A549 (cell line): ENCODE data around the gene CFAP410. TPM values are rescaled to one million over a fixed set of nuclear protein-coding genes. Genes with fewer than 3 reads are reported as not detected.

Source experiments
- ATAC-seq, 2 experiments: fragments of 200-7000 bp in 1 of 2; fragments of >200 bp in 1 of 2; cut with Nextera tagmentation in 1 of 2; cut with Tn5 transposase in 1 of 2; 3 replicates each; pipeline versions ENCODE4 v1.8.0 to v1.9.1; 2018 to 2020; ENCODE audit warnings: mild to moderate bottlenecking in 1 of 2, moderate library complexity in 1 of 2
- CTCF ChIA-PET: fragments of 300-600 bp; sonication (Branson Sonifier 250); formaldehyde crosslinking; extraction: SDS; loops from one replicate; lab custom pipeline; 2021; ENCODE audit warnings: antibody characterized with exemption, inconsistent platforms; lab: Yijun Ruan, JAX
- POLR2A ChIA-PET: fragments of 350-600 bp; formaldehyde crosslinking; extraction: SDS; loops from one replicate; lab custom pipeline; 2021; ENCODE audit warnings: antibody characterized with exemption, inconsistent platforms; lab: Yijun Ruan, JAX
- DNase-seq, 2 experiments: peaks; one replicate each; pipeline versions ENCODE4 v3.0.0 to v3.0.0-alpha.2; 2011 to 2016; ENCODE audit warnings: low read depth in 1 of 2, low spot score in 1 of 2
- FAIRE-seq: peaks from 2 replicates; lab custom pipeline; 2011; peaks lifted over from hg19 to GRCh38; lab: Jason Lieb, UNC
- H3K27ac ChIP-seq, 2 experiments: fragments of >200 bp; sonication (Bioruptor Twin); formaldehyde crosslinking; 3 replicates each; pipeline ENCODE4 v1.5.1; 2016 to 2017
- H3K4me1 ChIP-seq: fragments of >200 bp; sonication (Bioruptor Twin); formaldehyde crosslinking; 3 replicates; pipeline ENCODE4 v1.6.1; 2016
- H3K4me2 ChIP-seq: fragments of >200 bp; sonication (Bioruptor Twin); formaldehyde crosslinking; 3 replicates; pipeline ENCODE4 v1.6.1; 2016
- H3K4me3 ChIP-seq: fragments of >200 bp; sonication (Bioruptor Twin); formaldehyde crosslinking; 3 replicates; pipeline ENCODE4 v1.5.1; 2016
- H3K9me3 ChIP-seq: fragments of >200 bp; sonication (Bioruptor Twin); formaldehyde crosslinking; 3 replicates; pipeline ENCODE4 v1.6.1; 2016
- ATOH8 ChIP-seq: fragments of 250-450 bp; sonication (Bioruptor Pico); IDR thresholded peaks from 2 replicates; pipeline ENCODE4 v1.5.0; 2020; ENCODE audit warnings: low read depth, mild to moderate bottlenecking, moderate library complexity
- BHLHE40 ChIP-seq: IDR thresholded peaks from 2 replicates; pipeline ENCODE4 v1.6.1; 2012; ENCODE audit warnings: low read depth, low read length, inconsistent platforms
- CBX8 ChIP-seq: fragments of 200-600 bp; sonication (generic); IDR thresholded peaks from 2 replicates; pipeline ENCODE4 v1.6.1; 2016
- E2F6 ChIP-seq: IDR thresholded peaks from 2 replicates; pipeline ENCODE4 v1.6.1; 2012; ENCODE audit warnings: low read depth, borderline replicate concordance
- EP300 ChIP-seq, 2 experiments: fragments of >200 bp; sonication (Bioruptor Twin); formaldehyde crosslinking; IDR thresholded peaks; 2 replicates in 1 of 2; 3 replicates in 1 of 2; pipeline ENCODE4 v1.6.1; 2016 to 2017
- FOSL2 ChIP-seq, 2 experiments: fragments of 450-650 bp in 1 of 2; fragments of >200 bp in 1 of 2; sonication (Bioruptor Twin) in 1 of 2; formaldehyde crosslinking; IDR thresholded peaks; 2 replicates each; pipeline versions ENCODE4 v1.5.0 to v1.6.1; 2016 to 2020; ENCODE audit warnings: mild to moderate bottlenecking in 1 of 2, moderate library complexity in 1 of 2
- HOXA7 ChIP-seq: fragments of 250-450 bp; sonication (Bioruptor Pico); IDR thresholded peaks from 2 replicates; pipeline ENCODE4 v1.5.0; 2020; ENCODE audit warnings: mild to moderate bottlenecking, moderate library complexity
- HOXB13 ChIP-seq: fragments of 250-450 bp; sonication (Bioruptor Pico); IDR thresholded peaks from 2 replicates; pipeline ENCODE4 v1.5.0; 2020; ENCODE audit warnings: low read depth, mild to moderate bottlenecking, moderate library complexity
- KDM1A ChIP-seq: fragments of 200-600 bp; sonication (generic); IDR thresholded peaks from 2 replicates; pipeline ENCODE4 v1.6.1; 2016; ENCODE audit warnings: low read depth, mild to moderate bottlenecking
- KDM5A ChIP-seq: fragments of 200-600 bp; sonication (generic); IDR thresholded peaks from 2 replicates; pipeline ENCODE4 v1.6.1; 2016; ENCODE audit warnings: antibody characterized with exemption, mild to moderate bottlenecking
- MAFK ChIP-seq: fragments of 450-650 bp; IDR thresholded peaks from 2 replicates; pipeline ENCODE4 v1.6.1; 2014; ENCODE audit not compliant: partially characterized antibody
- NR3C1 ChIP-seq: fragments of >200 bp; sonication (Bioruptor Twin); formaldehyde crosslinking; IDR thresholded peaks from 3 replicates; pipeline ENCODE4 v1.6.1; 2017
- POLR2AphosphoS2 ChIP-seq: conservative IDR thresholded peaks from 2 replicates; pipeline ENCODE4 v1.6.1; 2012; ENCODE audit warnings: low read length, improper control_type of control experiment, inconsistent platforms
- SMC3 ChIP-seq: fragments of >200 bp; sonication (Bioruptor Twin); formaldehyde crosslinking; IDR thresholded peaks from 3 replicates; pipeline ENCODE4 v1.6.1; 2018; ENCODE audit warnings: inconsistent platforms
- TFCP2L1 ChIP-seq: fragments of 250-450 bp; sonication (Bioruptor Pico); IDR thresholded peaks from 2 replicates; pipeline ENCODE4 v1.5.0; 2021; ENCODE audit warnings: mild to moderate bottlenecking
- ZFP36 ChIP-seq: fragments of 450-650 bp; IDR thresholded peaks from 2 replicates; pipeline ENCODE4 v1.6.1; 2014; ENCODE audit warnings: borderline replicate concordance; ENCODE audit not compliant: partially characterized antibody
- WGBS: methylation state at CpG from one replicate; pipeline ENCODE4 v1.1.6; 2017; ENCODE audit errors: missing lambda C conversion rate; 5-methylcytosine and 5-hydroxymethylcytosine counted together
- polyA plus RNA-seq, 4 experiments: library from polyadenylated mRNA; depleted of rRNA in 3 of 4; stranded (reverse); fragments of >200 nt; fragmentation: RNase III in 1 of 4; extraction: RNeasy Plus Mini Kit Qiagen cat#74134 plus additional on column Dnase treatment in 1 of 4; gene quantifications; 2 replicates in 3 of 4; 3 replicates in 1 of 4; pipeline ENCODE4 v1.2.3, GENCODE V29; 2011 to 2017
- TF ChIP-seq, protein P1 (sequence below): fragments of >200 bp; sonication (Bioruptor Twin); formaldehyde crosslinking; IDR thresholded peaks from 3 replicates; pipeline ENCODE4 v1.6.1; 2016
- TF ChIP-seq, protein P2 (sequence below): fragments of 200-600 bp; sonication (generic); IDR thresholded peaks from 2 replicates; pipeline ENCODE4 v1.6.1; 2016; ENCODE audit warnings: antibody characterized with exemption, mild to moderate bottlenecking, moderate library complexity
- TF ChIP-seq, protein P3 (sequence below): fragments of 450-650 bp; IDR thresholded peaks from 2 replicates; pipeline ENCODE4 v1.6.1; 2014; ENCODE audit warnings: antibody characterized with exemption

CFAP410 gene
- polyA plus RNA-seq, 2 of the 4 experiments (the other 2 are of a cell fraction): 3.2 to 7.1 TPM

- TF ChIP-seq E2F6 (no peak), ZFP36 (no peak)
- TF ChIP-seq, protein P1, sequence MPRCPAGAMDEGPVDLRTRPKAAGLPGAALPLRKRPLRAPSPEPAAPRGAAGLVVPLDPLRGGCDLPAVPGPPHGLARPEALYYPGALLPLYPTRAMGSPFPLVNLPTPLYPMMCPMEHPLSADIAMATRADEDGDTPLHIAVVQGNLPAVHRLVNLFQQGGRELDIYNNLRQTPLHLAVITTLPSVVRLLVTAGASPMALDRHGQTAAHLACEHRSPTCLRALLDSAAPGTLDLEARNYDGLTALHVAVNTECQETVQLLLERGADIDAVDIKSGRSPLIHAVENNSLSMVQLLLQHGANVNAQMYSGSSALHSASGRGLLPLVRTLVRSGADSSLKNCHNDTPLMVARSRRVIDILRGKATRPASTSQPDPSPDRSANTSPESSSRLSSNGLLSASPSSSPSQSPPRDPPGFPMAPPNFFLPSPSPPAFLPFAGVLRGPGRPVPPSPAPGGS: no peak
These were observed 17.4 kb upstream of the CFAP410 start (continued) for GRCh38 chr21:44356636-44357035.

DNA sequence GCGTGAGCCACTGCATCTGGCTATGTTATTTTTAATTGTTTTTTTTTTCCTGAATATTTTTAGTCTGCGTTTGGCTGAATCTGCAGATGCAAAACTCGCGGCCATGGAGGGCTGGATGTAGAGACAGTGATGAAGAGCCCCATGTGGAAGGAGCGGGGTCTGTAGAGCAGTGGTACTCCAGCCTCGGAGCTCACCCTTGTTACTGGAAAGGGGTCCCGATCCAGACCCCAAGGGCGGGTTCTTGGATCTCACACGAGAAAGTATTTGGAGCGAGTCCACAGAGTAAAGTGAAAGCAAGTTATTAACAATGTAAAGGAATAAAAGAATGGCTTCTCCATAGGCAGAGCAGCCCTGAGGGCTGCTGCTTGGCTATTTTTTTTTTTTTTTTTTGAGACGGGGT, 17.0 kb upstream of the CFAP410 start:
- H3K4me3 ChIP-seq: no peak overlapping the region
- POLR2A ChIA-PET: no interaction called here
- no peak for TF ChIP-seq SMC3
- TF ChIP-seq, all 56 proteins: peak for 0

GRCh38 chr21:44354775-44355771, 15.9 kb upstream of the CFAP410 start:
- no peak for FAIRE-seq
- H3K9me3 ChIP-seq: no peaks in the 10 kb centered on the region

More for the DNA sequence above, 17.0 kb upstream of the CFAP410 start:
- CTCF ChIA-PET: no interaction called here
- Histone ChIP-seq H3K4me2 (no peak overlapping the region), H3K4me1 (no peaks in the 10 kb centered on the region), H3K9me3 (no peaks in the 10 kb centered on the region), H3K27ac (no peak overlapping the region)
- FAIRE-seq (no peak), ATAC-seq (no peak), DNase-seq (no peak)
- 52% methylated on average over 11 of the region's 11 CpGs for WGBS

DNA sequence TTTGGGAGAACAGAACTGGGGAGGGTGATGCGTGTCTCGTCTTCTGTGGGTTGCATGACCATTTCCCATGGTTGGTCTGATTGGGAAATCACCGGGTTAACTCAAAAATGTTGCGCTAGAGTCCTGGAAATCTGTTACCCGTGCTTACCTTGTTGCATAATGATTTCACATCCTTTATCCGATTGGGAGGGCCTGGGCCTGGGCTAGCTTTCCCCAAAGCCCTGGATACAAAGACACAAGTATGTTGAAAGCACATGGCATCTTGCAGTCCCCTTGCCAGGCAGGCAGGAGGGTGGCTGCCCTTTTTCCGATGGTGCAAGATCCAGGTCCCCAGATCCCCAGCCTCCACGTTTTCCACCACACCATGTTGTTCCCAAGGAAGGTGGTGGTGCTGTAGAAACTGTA, 14.8 kb upstream of the CFAP410 start:
- FAIRE-seq: no peak
- ChIA-PET POLR2A (no interaction called here), CTCF (interaction anchor here (1.0 kb wide), 1 partner anchor 440 kb away, joined by 3 read pairs; no protein-coding TSS in a partner anchor)
- TF ChIP-seq POLR2AphosphoS2 (no peak), TFCP2L1 (CRISPR knock-in tag) (no peak), MAFK (no peak), NR3C1 (no peak), KDM1A (no peak), HOXA7 (CRISPR knock-in tag) (no peak), EP300 (IDR thresholded peaks at IDR 0.05) (no peak), ATOH8 (no peak), KDM5A (no peak), E2F6 (no peak), HOXB13 (no peak), BHLHE40 (no peak), FOSL2 (IDR thresholded peaks at IDR 0.05) (no peak), FOSL2 (CRISPR knock-in tag; IDR thresholded peaks at IDR 0.05) (no peak)
- TF ChIP-seq, protein P2, sequence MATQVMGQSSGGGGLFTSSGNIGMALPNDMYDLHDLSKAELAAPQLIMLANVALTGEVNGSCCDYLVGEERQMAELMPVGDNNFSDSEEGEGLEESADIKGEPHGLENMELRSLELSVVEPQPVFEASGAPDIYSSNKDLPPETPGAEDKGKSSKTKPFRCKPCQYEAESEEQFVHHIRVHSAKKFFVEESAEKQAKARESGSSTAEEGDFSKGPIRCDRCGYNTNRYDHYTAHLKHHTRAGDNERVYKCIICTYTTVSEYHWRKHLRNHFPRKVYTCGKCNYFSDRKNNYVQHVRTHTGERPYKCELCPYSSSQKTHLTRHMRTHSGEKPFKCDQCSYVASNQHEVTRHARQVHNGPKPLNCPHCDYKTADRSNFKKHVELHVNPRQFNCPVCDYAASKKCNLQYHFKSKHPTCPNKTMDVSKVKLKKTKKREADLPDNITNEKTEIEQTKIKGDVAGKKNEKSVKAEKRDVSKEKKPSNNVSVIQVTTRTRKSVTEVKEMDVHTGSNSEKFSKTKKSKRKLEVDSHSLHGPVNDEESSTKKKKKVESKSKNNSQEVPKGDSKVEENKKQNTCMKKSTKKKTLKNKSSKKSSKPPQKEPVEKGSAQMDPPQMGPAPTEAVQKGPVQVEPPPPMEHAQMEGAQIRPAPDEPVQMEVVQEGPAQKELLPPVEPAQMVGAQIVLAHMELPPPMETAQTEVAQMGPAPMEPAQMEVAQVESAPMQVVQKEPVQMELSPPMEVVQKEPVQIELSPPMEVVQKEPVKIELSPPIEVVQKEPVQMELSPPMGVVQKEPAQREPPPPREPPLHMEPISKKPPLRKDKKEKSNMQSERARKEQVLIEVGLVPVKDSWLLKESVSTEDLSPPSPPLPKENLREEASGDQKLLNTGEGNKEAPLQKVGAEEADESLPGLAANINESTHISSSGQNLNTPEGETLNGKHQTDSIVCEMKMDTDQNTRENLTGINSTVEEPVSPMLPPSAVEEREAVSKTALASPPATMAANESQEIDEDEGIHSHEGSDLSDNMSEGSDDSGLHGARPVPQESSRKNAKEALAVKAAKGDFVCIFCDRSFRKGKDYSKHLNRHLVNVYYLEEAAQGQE: no peak
- TF ChIP-seq, protein P3, sequence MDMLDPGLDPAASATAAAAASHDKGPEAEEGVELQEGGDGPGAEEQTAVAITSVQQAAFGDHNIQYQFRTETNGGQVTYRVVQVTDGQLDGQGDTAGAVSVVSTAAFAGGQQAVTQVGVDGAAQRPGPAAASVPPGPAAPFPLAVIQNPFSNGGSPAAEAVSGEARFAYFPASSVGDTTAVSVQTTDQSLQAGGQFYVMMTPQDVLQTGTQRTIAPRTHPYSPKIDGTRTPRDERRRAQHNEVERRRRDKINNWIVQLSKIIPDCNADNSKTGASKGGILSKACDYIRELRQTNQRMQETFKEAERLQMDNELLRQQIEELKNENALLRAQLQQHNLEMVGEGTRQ: no peak
- H3K27ac ChIP-seq: no peak overlapping the region
- 57% methylated on average over 8 of the region's 8 CpGs for WGBS
- H3K4me1 ChIP-seq: no peaks in the 10 kb centered on the region
- no peak overlapping the region for H3K4me3 ChIP-seq
- no peaks in the 10 kb centered on the region for H3K9me3 ChIP-seq
- ATAC-seq: no peak
- H3K4me2 ChIP-seq: no peak overlapping the region
- no peak for DNase-seq

More at GRCh38 chr21:44354775-44355771, 15.9 kb upstream of the CFAP410 start:
- TF ChIP-seq CBX8: no peak
- H3K4me2 ChIP-seq: no peak overlapping the region
- ATAC-seq: no peak
- 63% methylated on average over 16 of the region's 24 CpGs for WGBS
- no peaks in the 10 kb centered on the region for H3K4me1 ChIP-seq
- ChIA-PET CTCF (no interaction called here), POLR2A (no interaction called here)
- H3K4me3 ChIP-seq: no peak overlapping the region
- DNase-seq: no peak
- no peak overlapping the region for H3K27ac ChIP-seq
